Body of pancreas (tissue), 4 donors: ENCODE data around the gene OR7G2.
"Not testable (repeated sequence)": the region's sequence is repeated elsewhere in the genome, so short reads cannot be mapped to it uniquely, and the experiment has no call there.

Experiments used
- CTCF ChIP-seq, 7 experiments: fragments of 450-650 bp in 4 of 7; fragments of 200-600 bp in 3 of 7; sonication (generic) in 3 of 7; IDR thresholded peaks; one replicate each; pipeline ENCODE4 v1.5.1; 2016 to 2019; ENCODE audit warnings: antibody characterized with exemption in 7 of 7
- POLR2A ChIP-seq, 3 donors: fragments of 450-650 bp; IDR thresholded peaks; one replicate each; pipeline ENCODE4 v1.6.1; 2016; ENCODE audit warnings: antibody characterized with exemption in 3 of 3, mild to moderate bottlenecking in 2 of 3

GRCh38 chr19:9053674-9054073, 53.6 kb downstream of the OR7G2 start:
- TF ChIP-seq CTCF, POLR2A (IDR thresholded peaks at IDR 0.05): not testable (repeated sequence)
